Suprapubic skin (tissue), 3 donors: ENCODE results near the gene MSX2.

Experiments
- CTCF ChIP-seq, 2 donors: fragments of 200-600 bp in 1 of 2; fragments of 450-650 bp in 1 of 2; sonication (generic) in 1 of 2; IDR thresholded peaks; one replicate each; pipeline ENCODE4 v1.5.1; 2016 to 2019; ENCODE audit warnings: antibody characterized with exemption in 2 of 2, mild to moderate bottlenecking in 1 of 2, moderate library complexity in 1 of 2
- POLR2A ChIP-seq, 2 donors: fragments of 450-650 bp; IDR thresholded peaks; one replicate each; pipeline ENCODE4 v1.6.1; 2017; ENCODE audit warnings: antibody characterized with exemption in 2 of 2, mild to moderate bottlenecking in 2 of 2, moderate library complexity in 2 of 2

- TF ChIP-seq POLR2A (IDR thresholded peaks at IDR 0.05) (no peak), CTCF (IDR thresholded peaks at IDR 0.05) (no peak)
These were observed 26.2 kb upstream of the MSX2 start for GRCh38 chr5:174698156-174698555.
